AG04450 (cell line): ENCODE results near the gene LRMDA. TPM values are rescaled to one million over a fixed set of nuclear protein-coding genes. Genes with fewer than 3 reads are reported as not detected.

Experiments used
- CTCF ChIA-PET: fragments of 300-600, 350-600 bp; formaldehyde crosslinking; extraction: SDS; loops from one replicate; lab custom pipeline; 2022; ENCODE audit warnings: antibody characterized with exemption, inconsistent platforms; lab: Charles Lee
- POLR2A ChIA-PET: fragments of 350-600 bp; formaldehyde crosslinking; extraction: SDS; loops from one replicate; lab custom pipeline; 2021; ENCODE audit warnings: antibody characterized with exemption, inconsistent platforms; lab: Yijun Ruan, JAX
- DNase-seq: peaks from one replicate; pipeline ENCODE4 v3.0.0-alpha.2; 2011; ENCODE audit warnings: low read depth, low spot score
- H3K27ac ChIP-seq: one replicate; pipeline ENCODE4 v1.5.1; 2012; ENCODE audit warnings: low read depth, low read length, control low read depth
- H3K27me3 ChIP-seq: one replicate; pipeline ENCODE4 v1.6.0; 2012; ENCODE audit warnings: low read length; ENCODE audit not compliant: control insufficient read depth, insufficient read depth
- H3K4me3 ChIP-seq: 2 replicates; pipeline ENCODE4 v1.5.1; 2011; ENCODE audit warnings: mild to moderate bottlenecking, low read depth, low read length, control low read depth
- H3K9me3 ChIP-seq: 2 replicates; pipeline ENCODE4 v1.5.1; 2012; ENCODE audit warnings: low read length; ENCODE audit not compliant: control insufficient read depth, insufficient read depth
- polyA plus RNA-seq: library from polyadenylated mRNA; depleted of rRNA; stranded (reverse); fragments of >200 nt; gene quantifications from 2 replicates; pipeline ENCODE4 v1.2.3, GENCODE V29; 2011
- TF ChIP-seq, protein P1 (sequence below): IDR thresholded peaks from 2 replicates; pipeline ENCODE4 v1.5.1; 2011; ENCODE audit warnings: low read depth, low read length, control low read depth, inconsistent platforms

LRMDA gene
- polyA plus RNA-seq, 1 experiment = 0.12 TPM

DNA sequence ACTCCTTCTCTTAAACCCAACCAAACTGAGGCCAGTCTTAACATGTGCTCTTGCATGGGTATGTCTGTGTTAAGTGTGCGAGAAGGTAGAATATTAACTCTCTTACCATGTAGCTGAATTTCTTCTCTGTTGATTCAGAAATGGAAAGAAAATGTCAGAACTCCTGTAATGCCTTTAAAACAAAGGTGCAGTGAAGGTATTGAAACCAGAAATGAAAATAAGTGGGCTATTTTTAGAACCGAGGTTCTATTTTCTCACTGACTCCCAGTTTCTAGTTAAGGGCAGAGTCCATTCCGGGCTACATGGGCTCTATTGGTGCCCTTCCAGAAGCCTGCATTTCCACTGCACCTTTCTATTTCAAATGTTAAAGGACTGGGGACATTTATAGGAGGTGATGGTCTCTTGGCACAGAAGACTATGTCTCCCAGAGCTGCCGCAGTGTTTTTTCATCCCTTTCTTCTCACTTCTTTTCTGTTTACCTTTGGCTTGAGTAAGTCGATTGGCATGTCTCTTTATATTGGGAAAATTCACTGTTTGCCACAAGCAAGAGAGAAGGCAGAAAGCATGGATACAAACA is 174.9 kb downstream of the LRMDA start:
- no peak for DNase-seq
- CTCF ChIA-PET = no interaction called here
- H3K9me3 ChIP-seq = no peaks in the 10 kb centered on the region
- H3K4me3 ChIP-seq = no peak overlapping the region
- H3K27me3 ChIP-seq = no peaks in the 10 kb centered on the region
- TF ChIP-seq, protein P1, sequence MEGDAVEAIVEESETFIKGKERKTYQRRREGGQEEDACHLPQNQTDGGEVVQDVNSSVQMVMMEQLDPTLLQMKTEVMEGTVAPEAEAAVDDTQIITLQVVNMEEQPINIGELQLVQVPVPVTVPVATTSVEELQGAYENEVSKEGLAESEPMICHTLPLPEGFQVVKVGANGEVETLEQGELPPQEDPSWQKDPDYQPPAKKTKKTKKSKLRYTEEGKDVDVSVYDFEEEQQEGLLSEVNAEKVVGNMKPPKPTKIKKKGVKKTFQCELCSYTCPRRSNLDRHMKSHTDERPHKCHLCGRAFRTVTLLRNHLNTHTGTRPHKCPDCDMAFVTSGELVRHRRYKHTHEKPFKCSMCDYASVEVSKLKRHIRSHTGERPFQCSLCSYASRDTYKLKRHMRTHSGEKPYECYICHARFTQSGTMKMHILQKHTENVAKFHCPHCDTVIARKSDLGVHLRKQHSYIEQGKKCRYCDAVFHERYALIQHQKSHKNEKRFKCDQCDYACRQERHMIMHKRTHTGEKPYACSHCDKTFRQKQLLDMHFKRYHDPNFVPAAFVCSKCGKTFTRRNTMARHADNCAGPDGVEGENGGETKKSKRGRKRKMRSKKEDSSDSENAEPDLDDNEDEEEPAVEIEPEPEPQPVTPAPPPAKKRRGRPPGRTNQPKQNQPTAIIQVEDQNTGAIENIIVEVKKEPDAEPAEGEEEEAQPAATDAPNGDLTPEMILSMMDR = no peak
- no peak overlapping the region for H3K27ac ChIP-seq
- POLR2A ChIA-PET = no interaction called here

GRCh38 chr10:75607576-75607975 is 176.2 kb downstream of the LRMDA start:
- ChIA-PET POLR2A (no interaction called here), CTCF (no interaction called here)

DNA sequence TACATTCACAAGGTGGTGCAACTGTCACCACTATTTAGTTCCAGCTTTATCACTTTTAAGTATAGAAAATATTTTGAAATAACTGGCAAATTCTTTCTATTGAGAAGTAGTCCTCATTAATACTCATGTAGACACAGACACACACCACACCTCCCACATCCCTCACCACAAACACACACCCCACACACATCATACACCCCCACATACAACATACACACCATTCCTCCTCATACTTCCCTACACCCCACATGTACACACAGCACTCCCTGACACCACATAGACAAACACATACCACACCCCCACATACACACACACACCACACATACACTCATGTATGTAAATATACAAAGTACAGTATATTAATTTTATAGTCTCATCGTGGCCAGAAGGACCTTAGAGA is 178.8 kb downstream of the LRMDA start:
- H3K27ac ChIP-seq = no peak overlapping the region
- CTCF ChIA-PET = no interaction called here
- H3K27me3 ChIP-seq = peaks cover 9% of the 10 kb centered on the region
- POLR2A ChIA-PET = no interaction called here
- TF ChIP-seq, protein P1 = no peak
- no peak for DNase-seq
- no peaks in the 10 kb centered on the region for H3K9me3 ChIP-seq
- no peak overlapping the region for H3K4me3 ChIP-seq

More at GRCh38 chr10:75607576-75607975, 176.2 kb downstream of the LRMDA start:
- Histone ChIP-seq H3K9me3 (no peaks in the 10 kb centered on the region), H3K27me3 (peaks cover 2% of the 10 kb centered on the region), H3K27ac (no peak overlapping the region), H3K4me3 (no peak overlapping the region)
- DNase-seq = no peak
- TF ChIP-seq, protein P1 = no peak

- CTCF ChIA-PET = no interaction called here
- TF ChIP-seq, protein P1 = no peak
- H3K4me3 ChIP-seq = no peak overlapping the region
- no peaks in the 10 kb centered on the region for H3K9me3 ChIP-seq
- H3K27me3 ChIP-seq = peaks cover 12% of the 10 kb centered on the region
- no peak overlapping the region for H3K27ac ChIP-seq
- POLR2A ChIA-PET = no interaction called here
- no peak for DNase-seq
These were observed 180.0 kb downstream of the LRMDA start for GRCh38 chr10:75611172-75611992.

- no peaks in the 10 kb centered on the region for H3K9me3 ChIP-seq
- ChIA-PET POLR2A (no interaction called here), CTCF (no interaction called here)
- H3K27ac ChIP-seq = no peak overlapping the region
- no peak overlapping the region for H3K4me3 ChIP-seq
- TF ChIP-seq, protein P1 = no peak
- DNase-seq = no peak
- H3K27me3 ChIP-seq = peaks cover 12% of the 10 kb centered on the region
These were observed 180.6 kb downstream of the LRMDA start for GRCh38 chr10:75611993-75612372.
